A673 (cell line): ENCODE data around the gene TOP2B. TPM values are rescaled to one million over a fixed set of nuclear protein-coding genes. Genes with fewer than 3 reads are reported as not detected.

Experiments used
- BruUV-seq: library from RNA; stranded (reverse); fragments of 400-500 nt; replicated peaks from 2 replicates; lab custom pipeline; 2021; lab: Mats Ljungman, UMichigan
- CTCF ChIA-PET: fragments of 300-600 bp; sonication (Branson Sonifier 250); formaldehyde crosslinking; loops from one replicate; lab custom pipeline; 2022; ENCODE audit warnings: antibody characterized with exemption; lab: Charles Lee
- POLR2A ChIA-PET: fragments of 300-600 bp; sonication (Branson Sonifier 250); formaldehyde crosslinking; loops from one replicate; lab custom pipeline; 2022; ENCODE audit warnings: antibody characterized with exemption; ENCODE audit not compliant: low non-redundant PET; lab: Charles Lee
- DNase-seq: peaks from one replicate; pipeline ENCODE4 v3.0.0-alpha.2; 2015; ENCODE audit warnings: low spot score
- H3K27ac ChIP-seq: fragments of 200-600 bp; sonication (generic); 2 replicates; pipeline ENCODE4 v1.5.1; 2016; ENCODE audit warnings: mixed run types, low read depth, mild to moderate bottlenecking, mixed read lengths, antibody characterized with exemption, low read length; ENCODE audit not compliant: poor library complexity, severe bottlenecking
- H3K27me3 ChIP-seq: fragments of 200-600 bp; sonication (generic); replicated peaks from 2 replicates; pipeline ENCODE4 v1.6.1; 2017; ENCODE audit warnings: mixed run types, low read depth, mild to moderate bottlenecking, mixed read lengths, antibody characterized with exemption, low read length; ENCODE audit not compliant: insufficient read depth, poor library complexity
- H3K36me3 ChIP-seq: fragments of 200-600 bp; sonication (generic); 2 replicates; pipeline ENCODE4 v1.6.1; 2016; ENCODE audit warnings: mixed run types, mild to moderate bottlenecking, mixed read lengths, antibody characterized with exemption, low read length; ENCODE audit not compliant: insufficient read depth, poor library complexity, severe bottlenecking
- H3K4me1 ChIP-seq: fragments of 200-600 bp; sonication (generic); 2 replicates; pipeline ENCODE4 v1.6.1; 2017; ENCODE audit warnings: mixed run types, mild to moderate bottlenecking, mixed read lengths, antibody characterized with exemption, low read length; ENCODE audit not compliant: insufficient read depth, poor library complexity, severe bottlenecking
- H3K4me3 ChIP-seq: fragments of 200-600 bp; sonication (generic); 2 replicates; pipeline ENCODE4 v1.5.1; 2016; ENCODE audit warnings: low read depth, mixed run types, mild to moderate bottlenecking, mixed read lengths, low read length; ENCODE audit not compliant: poor library complexity, severe bottlenecking
- H3K9me3 ChIP-seq: fragments of 200-600 bp; sonication (generic); 2 replicates; pipeline ENCODE4 v1.6.1; 2016; ENCODE audit warnings: mixed run types, low read depth, mild to moderate bottlenecking, mixed read lengths, antibody characterized with exemption, low read length; ENCODE audit not compliant: poor library complexity, severe bottlenecking
- CTCF ChIP-seq: fragments of 300-800, 200-600 bp; sonication (generic); conservative IDR thresholded peaks from 2 replicates; pipeline ENCODE4 v1.5.1; 2017; ENCODE audit warnings: low read depth, mild to moderate bottlenecking, antibody characterized with exemption, low read length, moderate library complexity, mixed read lengths
- EZH2 ChIP-seq: fragments of 200-600 bp; sonication (generic); IDR thresholded peaks from 2 replicates; pipeline ENCODE4 v1.6.1; 2017; ENCODE audit warnings: borderline replicate concordance, low read depth, mild to moderate bottlenecking, mixed read lengths, antibody characterized with exemption, low read length; ENCODE audit not compliant: poor library complexity, severe bottlenecking
- intact Hi-C: fragments of 100-400 bp; cut with micrococcal nuclease; formaldehyde crosslinking; loops from one replicate; pipeline ENCODE4 v1.10.0; 2022; ENCODE audit not compliant: unreplicated experiment
- total RNA-seq: library from RNA; stranded (reverse); gene quantifications from 2 replicates; pipeline ENCODE4 v1.2.3, GENCODE V29; 2021

The TOP2B gene
- total RNA-seq, 1 experiment from 2014 or later = 154 TPM

GRCh38 chr3:25619382-25619781 lies 45.3 kb downstream of the TOP2B start:
- Histone ChIP-seq H3K36me3 (peaks cover 51% of the 10 kb centered on the region), H3K9me3 (no peaks in the 10 kb centered on the region), H3K4me3 (no peak overlapping the region), H3K4me1 (no peaks in the 10 kb centered on the region), H3K27me3 (no peaks in the 10 kb centered on the region), H3K27ac (no peak overlapping the region)
- ChIA-PET CTCF (no interaction called here), POLR2A (no interaction called here)
- intact Hi-C loops = no loop called here
- BruUV-seq = no TSS peak
- no peak for DNase-seq
- TF ChIP-seq CTCF = no peak
- no peak for TF ChIP-seq EZH2

GRCh38 chr3:25618028-25618427 lies 46.7 kb downstream of the TOP2B start:
- BruUV-seq = no TSS peak
- H3K27me3 ChIP-seq = no peaks in the 10 kb centered on the region
- no peak for TF ChIP-seq CTCF
- no peak for TF ChIP-seq EZH2
- peaks cover 51% of the 10 kb centered on the region for H3K36me3 ChIP-seq
- no peak for DNase-seq
- CTCF ChIA-PET = no interaction called here
- H3K27ac ChIP-seq = no peak overlapping the region
- no peaks in the 10 kb centered on the region for H3K9me3 ChIP-seq
- POLR2A ChIA-PET = no interaction called here
- H3K4me1 ChIP-seq = no peaks in the 10 kb centered on the region
- no peak overlapping the region for H3K4me3 ChIP-seq
- intact Hi-C loops = no loop called here

DNA sequence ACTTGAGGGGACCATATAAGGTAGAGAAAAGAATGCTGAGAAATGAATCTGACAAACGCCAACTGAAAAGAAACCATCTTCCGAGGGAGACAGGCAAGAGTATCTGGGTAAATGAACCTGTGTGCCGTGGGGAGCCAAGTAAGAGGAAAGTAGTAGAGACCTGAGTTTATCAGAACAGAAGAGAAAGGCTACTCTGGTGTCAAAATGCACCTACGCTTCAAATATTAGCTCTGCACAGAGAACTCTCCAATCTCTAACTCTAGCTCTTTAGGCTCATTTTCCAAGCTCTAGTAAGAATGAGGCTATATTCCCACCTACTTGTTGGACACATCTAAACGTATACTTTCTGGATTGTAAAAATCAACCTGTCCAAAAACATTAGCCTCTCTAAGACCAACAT lies 53.5 kb downstream of the TOP2B start:
- H3K4me3 ChIP-seq = no peak overlapping the region
- no peaks in the 10 kb centered on the region for H3K4me1 ChIP-seq
- peaks cover 86% of the 10 kb centered on the region for H3K36me3 ChIP-seq
- H3K9me3 ChIP-seq = no peaks in the 10 kb centered on the region
- H3K27me3 ChIP-seq = no peaks in the 10 kb centered on the region
- intact Hi-C loops = no loop called here
- no peak overlapping the region for H3K27ac ChIP-seq
- no peak for DNase-seq
- ChIA-PET CTCF (no interaction called here), POLR2A (no interaction called here)
- TF ChIP-seq CTCF (no peak), EZH2 (no peak)
- BruUV-seq = no TSS peak
